BE2C (cell line): ENCODE measurements around the gene LIPG.
"Not testable (repeated sequence)": the region's sequence is repeated elsewhere in the genome, so short reads cannot be mapped to it uniquely, and the experiment has no call there.

Experiments used
- DNase-seq: peaks from one replicate; pipeline ENCODE4 v3.0.0-alpha.2; 2020
- H3K27me3 ChIP-seq: fragments of 250-450 bp; sonication (Bioruptor Pico); 2 replicates; pipeline ENCODE4 v1.5.1; 2020; ENCODE audit warnings: mild to moderate bottlenecking
- H3K36me3 ChIP-seq: fragments of 250-450 bp; sonication (Bioruptor Pico); 2 replicates; pipeline ENCODE4 v1.5.1; 2020; ENCODE audit warnings: mild to moderate bottlenecking
- H3K4me1 ChIP-seq: fragments of 250-450 bp; sonication (Bioruptor Pico); 2 replicates; pipeline ENCODE4 v1.5.1; 2020
- H3K4me3 ChIP-seq: 2 replicates; pipeline ENCODE4 v1.5.1; 2011; ENCODE audit warnings: low read depth, low read length
- H3K9me3 ChIP-seq: fragments of 250-450 bp; sonication (Bioruptor Pico); 2 replicates; pipeline ENCODE4 v1.5.1; 2020
- TF ChIP-seq, protein P1 (sequence below): IDR thresholded peaks from 2 replicates; pipeline ENCODE4 v1.5.1; 2012; ENCODE audit warnings: mild to moderate bottlenecking, low read depth, low read length

Gene LIPG

DNA sequence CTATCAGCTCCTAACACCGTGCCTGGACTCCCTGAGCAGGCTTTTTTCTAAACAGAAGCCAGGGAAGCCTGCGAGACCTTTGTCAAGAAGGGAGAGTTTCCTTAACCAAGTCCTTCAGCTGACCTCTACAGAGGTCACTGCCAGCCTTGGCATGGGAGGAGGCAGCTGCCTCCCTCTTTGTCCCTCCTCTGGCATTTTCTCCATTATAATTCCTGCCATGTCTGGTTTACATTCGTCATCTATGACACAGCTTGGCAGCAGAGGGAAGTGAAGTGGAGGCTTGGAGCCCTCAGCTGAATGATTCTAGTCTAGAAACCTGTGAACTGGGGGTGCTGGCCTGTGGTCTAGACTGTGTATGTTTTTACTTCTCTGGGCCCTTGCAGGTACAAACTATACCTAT lies 22.5 kb downstream of the LIPG start:
- no peaks in the 10 kb centered on the region for H3K36me3 ChIP-seq
- TF ChIP-seq, protein P1, sequence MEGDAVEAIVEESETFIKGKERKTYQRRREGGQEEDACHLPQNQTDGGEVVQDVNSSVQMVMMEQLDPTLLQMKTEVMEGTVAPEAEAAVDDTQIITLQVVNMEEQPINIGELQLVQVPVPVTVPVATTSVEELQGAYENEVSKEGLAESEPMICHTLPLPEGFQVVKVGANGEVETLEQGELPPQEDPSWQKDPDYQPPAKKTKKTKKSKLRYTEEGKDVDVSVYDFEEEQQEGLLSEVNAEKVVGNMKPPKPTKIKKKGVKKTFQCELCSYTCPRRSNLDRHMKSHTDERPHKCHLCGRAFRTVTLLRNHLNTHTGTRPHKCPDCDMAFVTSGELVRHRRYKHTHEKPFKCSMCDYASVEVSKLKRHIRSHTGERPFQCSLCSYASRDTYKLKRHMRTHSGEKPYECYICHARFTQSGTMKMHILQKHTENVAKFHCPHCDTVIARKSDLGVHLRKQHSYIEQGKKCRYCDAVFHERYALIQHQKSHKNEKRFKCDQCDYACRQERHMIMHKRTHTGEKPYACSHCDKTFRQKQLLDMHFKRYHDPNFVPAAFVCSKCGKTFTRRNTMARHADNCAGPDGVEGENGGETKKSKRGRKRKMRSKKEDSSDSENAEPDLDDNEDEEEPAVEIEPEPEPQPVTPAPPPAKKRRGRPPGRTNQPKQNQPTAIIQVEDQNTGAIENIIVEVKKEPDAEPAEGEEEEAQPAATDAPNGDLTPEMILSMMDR = no peak
- no peak for DNase-seq
- 0 out of 2 replicates have a peak, but pooled peaks cover 3% of the 10 kb centered on the region for H3K27me3 ChIP-seq
- no peaks in the 10 kb centered on the region for H3K9me3 ChIP-seq
- H3K4me1 ChIP-seq = no peaks in the 10 kb centered on the region
- no peak overlapping the region for H3K4me3 ChIP-seq

DNA sequence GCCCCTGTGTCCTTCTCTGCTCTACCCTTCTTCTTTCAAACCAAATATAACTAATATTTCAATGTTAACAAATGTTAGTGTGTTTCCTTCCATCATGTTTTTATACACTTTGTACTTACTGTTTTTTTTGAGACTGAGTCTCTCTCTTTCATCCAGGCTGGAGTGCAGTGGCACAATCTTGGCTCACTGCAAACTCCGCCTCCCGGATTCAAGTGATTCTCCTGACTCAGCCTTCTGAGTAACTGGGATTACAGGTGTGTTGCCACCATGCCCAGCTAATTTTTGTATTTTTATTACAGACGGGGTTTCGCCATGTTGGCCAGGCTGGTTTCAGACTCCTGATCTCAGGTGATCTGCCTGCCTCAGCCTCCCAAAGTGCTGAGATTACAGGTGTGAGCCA lies 23.1 kb downstream of the LIPG start:
- not testable (repeated sequence) for H3K36me3 ChIP-seq, DNase-seq, H3K27me3 ChIP-seq, H3K4me1 ChIP-seq, H3K4me3 ChIP-seq, H3K9me3 ChIP-seq

DNA sequence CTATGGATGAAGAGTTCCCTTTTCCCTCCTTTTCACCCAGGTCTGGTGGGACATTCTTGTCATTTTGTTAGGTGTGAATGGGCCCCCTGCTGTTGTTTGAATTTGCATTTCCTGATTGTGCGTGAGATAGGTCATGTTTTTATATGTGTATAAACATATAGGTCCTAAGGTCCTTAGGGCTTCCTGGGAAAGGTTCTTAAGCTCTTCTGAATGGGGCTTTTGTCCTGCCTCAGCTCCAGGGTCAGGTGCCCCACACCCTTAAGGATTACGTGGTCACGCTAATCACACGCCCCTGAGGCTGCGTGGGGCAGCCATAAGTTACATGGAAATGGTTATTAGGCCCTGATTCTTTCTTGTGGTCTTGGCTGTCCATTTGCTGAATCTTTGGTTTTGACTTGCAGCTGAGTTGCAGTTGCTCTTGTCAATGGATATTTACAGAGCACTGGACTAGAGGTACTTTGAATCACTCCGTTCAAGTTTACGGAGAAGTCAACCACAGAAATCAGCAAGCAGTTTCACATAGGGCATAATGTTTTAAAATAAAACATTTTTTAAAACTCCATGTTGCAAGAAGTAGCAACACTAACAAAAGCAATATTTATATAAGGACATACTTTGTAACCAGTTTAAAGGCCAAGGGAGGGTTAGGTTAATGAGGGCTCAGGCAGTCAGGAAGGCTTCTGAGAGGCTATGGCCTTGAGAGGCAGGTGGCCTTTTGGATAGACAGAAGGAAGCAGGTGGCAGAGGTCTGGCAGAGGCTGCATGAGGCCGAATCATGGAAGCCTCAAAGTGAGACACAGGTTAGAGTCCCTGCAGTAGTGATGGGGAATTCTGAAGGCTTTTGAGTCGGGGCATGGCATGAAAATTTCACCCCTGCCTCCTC lies 24.2 kb downstream of the LIPG start:
- Histone ChIP-seq H3K36me3 (no peaks in the 10 kb centered on the region), H3K9me3 (no peaks in the 10 kb centered on the region), H3K4me3 (no peak overlapping the region), H3K27me3 (0 out of 2 replicates have a peak, but pooled peaks cover 3% of the 10 kb centered on the region), H3K4me1 (no peaks in the 10 kb centered on the region)
- DNase-seq = no peak
- TF ChIP-seq, protein P1 = no peak

DNA sequence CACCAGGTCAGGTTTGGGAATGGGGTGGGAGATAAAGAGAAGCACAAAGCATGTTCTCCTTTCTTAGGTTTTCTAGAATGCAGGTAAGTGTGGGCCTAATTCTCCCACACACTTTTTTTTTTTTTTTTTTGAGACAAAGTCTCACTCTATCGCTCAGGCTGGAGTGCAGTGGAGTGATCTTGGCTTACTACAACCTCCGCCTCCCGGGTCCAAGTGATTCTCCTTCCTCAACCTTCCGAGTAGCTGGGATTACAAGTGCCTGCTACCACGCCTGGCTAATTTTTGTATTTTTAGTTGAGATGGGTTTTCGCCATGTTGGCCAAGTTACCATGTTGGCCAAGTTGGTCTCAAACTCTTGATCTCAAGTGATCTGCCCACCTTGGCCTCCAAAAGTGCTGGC lies 26.3 kb downstream of the LIPG start:
- no peaks in the 10 kb centered on the region for H3K36me3 ChIP-seq
- no peaks in the 10 kb centered on the region for H3K4me1 ChIP-seq
- H3K9me3 ChIP-seq = no peaks in the 10 kb centered on the region
- no peak for DNase-seq
- no peaks in the 10 kb centered on the region for H3K27me3 ChIP-seq
- TF ChIP-seq, protein P1 = no peak
- no peak overlapping the region for H3K4me3 ChIP-seq

DNA sequence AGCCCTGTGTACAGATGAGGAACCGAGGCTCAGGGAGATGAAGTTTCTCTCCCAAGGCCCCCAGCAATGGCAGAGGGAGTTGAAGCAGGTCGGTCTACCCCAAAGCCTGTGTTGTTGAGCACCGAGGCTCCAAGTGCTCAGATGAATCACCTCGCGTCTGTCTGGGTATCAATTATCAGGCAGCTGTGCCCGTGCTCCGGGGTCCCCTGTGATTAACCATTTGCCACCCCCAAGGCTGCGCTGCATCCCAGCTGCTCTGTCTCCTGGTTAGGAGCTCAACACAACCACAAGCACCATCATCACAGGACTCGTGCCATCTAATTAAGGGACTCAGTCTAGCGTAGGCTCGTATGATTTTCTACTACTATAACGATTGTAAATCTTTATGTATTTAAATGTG lies 27.1 kb downstream of the LIPG start:
- H3K36me3 ChIP-seq = no peaks in the 10 kb centered on the region
- no peak for DNase-seq
- no peaks in the 10 kb centered on the region for H3K4me1 ChIP-seq
- no peak overlapping the region for H3K4me3 ChIP-seq
- TF ChIP-seq, protein P1 = no peak
- no peaks in the 10 kb centered on the region for H3K9me3 ChIP-seq
- H3K27me3 ChIP-seq = no peaks in the 10 kb centered on the region

DNA sequence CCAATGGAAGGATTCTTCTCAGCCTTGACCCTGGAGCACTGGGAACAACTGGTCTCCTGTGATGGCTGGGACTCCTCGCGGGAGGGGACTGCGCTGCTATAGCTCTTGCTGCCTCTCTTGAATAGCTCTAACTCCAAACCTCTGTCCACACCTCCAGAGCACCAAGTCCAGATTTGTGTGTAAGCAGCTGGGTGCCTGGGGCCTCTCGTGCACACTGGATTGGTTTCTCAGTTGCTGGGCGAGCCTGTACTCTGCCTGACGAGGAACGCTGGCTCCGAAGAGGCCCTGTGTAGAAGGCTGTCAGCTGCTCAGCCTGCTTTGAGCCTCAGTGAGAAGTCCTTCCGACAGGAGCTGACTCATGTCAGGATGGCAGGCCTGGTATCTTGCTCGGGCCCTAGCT lies 28.8 kb downstream of the LIPG start:
- Histone ChIP-seq H3K36me3 (no peaks in the 10 kb centered on the region), H3K4me3 (no peak overlapping the region), H3K9me3 (no peaks in the 10 kb centered on the region), H3K4me1 (no peaks in the 10 kb centered on the region), H3K27me3 (no peaks in the 10 kb centered on the region)
- TF ChIP-seq, protein P1 = no peak
- no peak for DNase-seq
